Activated CD4-positive, CD25-positive, alpha-beta regulatory T cell treated with anti-CD3 and anti-CD28 coated beads, Interleukin-2, amount 50 U/mL, for 72 hours (primary cell): ENCODE results near the gene CPB2.

Source experiments
- DNase-seq: peaks from one replicate; pipeline ENCODE4 v3.0.0; 2021

CPB2 gene

DNA sequence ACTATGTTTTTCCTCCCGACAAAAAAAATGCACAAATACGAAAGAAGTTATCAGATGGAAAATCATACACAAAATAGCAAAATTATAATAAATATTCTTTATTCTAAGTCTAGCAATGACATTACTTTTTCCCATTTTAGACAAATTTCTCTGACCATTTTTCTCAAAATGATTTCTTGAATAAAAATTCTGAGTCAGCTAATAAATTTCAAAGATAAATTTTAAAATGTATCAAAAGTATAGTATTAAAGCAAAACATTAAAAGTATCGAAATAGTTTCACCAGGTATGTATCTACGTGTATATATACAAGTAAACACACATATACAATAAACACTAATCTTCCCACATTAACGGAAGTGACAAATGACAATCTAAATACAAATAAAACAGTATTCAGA is 61.2 kb downstream of the CPB2 start:
- no peak for DNase-seq

DNA sequence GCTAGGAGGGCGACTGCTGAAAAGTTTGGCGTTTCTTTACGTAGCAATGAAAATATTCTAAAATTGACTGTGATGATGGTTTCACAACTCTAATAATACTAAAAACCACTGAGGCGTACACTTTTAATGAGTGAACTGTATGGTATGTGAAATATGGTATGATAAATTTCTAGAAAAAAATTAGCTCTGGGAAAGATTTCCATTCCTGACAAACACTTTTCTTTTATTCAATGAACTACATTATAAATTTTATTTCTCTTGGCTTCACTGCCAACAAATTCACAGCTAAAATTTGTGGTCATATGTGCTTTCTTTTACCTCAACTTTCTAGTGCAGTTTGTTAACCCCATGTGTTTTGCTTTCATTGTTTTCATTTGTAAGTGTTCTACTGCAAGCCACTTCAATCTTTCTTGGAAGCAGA is 63.4 kb downstream of the CPB2 start:
- DNase-seq, result no peak

DNA sequence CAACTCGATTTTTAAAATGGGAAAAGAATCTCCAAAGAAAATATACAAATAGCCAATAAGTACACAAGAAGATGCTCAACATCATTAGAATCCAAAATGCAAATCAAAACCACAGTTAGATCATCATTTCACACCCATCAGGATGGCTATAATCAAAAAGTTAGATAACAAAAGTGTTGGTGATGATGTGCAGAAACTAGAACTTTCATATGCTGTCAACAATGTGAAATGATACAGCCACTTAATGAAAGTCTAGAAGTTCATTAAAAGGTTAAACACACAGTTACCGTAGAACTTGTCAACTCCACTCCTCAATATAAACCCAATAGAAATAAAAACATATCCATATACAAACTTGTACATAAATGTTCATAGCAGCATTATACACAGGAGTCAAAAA is 64.1 kb downstream of the CPB2 start:
- no peak for DNase-seq

- no peak for DNase-seq
These were observed 65.2 kb downstream of the CPB2 start for GRCh38 chr13:46039411-46040182.

DNA sequence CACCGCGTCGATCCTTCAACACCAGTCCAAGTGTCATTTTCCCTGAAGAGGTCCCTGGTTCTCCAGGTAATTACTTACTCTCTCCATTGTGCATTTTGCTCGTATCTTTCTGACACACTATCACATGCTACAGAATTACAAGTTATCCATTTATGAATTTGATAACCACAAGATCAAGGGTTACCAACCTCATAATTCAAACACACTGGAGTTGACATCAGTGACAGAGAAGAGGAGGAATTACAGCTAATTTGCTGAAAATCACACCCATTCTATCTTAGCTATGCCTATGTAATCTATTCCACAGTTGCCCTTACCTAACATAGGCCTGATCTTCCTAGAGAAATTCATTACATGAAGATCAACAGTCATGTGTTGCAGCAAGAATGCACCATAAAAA is 66.5 kb downstream of the CPB2 start:
- no peak for DNase-seq

- no peak for DNase-seq
These were observed 69.8 kb downstream of the CPB2 start for GRCh38 chr13:46035066-46035465.

- DNase-seq, result no peak
These were observed 72.5 kb downstream of the CPB2 start for GRCh38 chr13:46032341-46032740.

DNA sequence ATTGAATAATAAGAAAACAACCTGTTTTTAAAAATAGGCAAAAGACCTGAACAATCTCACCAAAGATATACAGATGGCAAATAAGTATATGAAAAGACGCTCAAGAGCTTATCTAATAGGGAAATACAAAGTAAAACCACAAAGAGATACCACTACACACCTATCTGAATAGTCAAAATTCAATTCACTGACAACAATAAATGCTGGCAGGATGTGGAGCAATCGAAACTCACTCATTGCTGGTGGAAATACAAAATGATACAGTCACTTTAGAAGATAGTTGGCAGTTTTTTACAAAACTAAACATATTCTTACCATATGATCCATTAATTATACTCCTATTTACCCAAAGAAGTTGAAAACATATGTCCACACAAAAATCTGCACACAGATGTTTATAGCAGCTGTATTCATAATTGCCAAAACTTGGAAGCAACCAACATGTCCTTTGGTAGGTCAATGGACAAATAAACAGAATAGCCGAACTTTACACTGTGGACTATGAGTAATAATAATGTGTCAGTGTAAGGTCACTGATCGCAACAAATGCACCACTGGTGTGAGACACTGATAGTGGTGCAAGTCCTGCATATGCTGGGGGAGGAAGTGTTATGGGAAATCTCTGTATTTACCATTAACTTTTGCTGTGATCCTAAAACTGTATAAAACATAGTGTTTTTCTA is 73.1 kb downstream of the CPB2 start:
- no peak for DNase-seq

DNA sequence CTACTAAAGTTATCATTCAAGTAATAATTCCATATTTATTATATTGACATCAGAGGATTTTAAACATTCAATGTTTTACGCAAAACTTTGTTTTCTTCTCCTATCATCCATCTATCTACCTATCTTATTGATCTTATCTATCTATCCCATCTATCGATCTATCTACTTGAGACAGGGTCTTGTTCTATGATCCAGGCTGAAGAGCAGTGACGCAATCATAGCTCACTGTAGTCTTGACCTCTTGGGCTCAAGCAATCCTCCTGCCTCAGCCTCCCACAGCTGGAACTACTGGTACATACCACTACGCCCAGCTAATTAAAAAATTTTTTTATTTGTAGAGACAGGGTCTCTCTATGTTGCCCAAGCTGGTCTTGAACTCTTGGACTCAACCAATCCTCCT is 79.7 kb downstream of the CPB2 start:
- DNase-seq, result no peak

GRCh38 chr13:46022481-46022880 is 82.4 kb downstream of the CPB2 start:
- no peak for DNase-seq

DNA sequence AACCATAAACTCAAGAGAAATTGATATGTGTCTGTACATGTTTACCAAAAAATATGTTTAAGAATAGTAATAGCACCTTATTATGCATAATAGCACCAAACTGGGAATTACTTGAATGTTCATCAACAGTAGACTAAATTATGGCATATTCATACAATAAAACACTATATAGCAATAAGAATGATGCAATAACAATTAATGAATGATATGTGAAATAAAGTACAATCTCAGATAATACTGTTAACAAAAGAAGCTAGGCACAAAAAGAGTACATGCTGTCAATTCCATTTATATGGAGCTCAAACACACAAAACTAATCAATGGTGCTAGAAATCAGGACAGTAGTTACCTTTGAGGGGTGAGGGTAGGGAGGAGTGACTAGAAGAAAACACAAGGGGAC is 88.6 kb downstream of the CPB2 start:
- DNase-seq, result no peak

DNA sequence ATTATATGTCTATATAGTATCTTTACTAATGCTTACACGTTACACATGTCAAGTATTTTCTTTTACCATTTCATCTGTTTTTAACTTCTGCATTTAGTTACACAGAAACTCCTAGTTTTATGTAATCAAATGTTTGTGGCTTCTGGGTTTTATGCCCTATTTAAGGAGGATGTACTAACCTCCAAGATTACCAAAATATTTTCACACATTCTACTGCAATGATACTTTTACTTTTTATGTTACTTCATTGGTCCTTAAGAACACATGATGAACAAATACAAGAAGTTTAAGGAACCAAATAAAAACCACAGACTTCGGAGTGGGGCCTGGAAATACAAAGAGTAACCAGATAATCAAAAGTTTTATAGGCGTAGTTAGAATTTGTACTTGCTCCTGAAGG is 89.5 kb downstream of the CPB2 start:
- DNase-seq, result no peak

- no peak for DNase-seq
These were observed 92.4 kb downstream of the CPB2 start for GRCh38 chr13:46012404-46012803.

DNA sequence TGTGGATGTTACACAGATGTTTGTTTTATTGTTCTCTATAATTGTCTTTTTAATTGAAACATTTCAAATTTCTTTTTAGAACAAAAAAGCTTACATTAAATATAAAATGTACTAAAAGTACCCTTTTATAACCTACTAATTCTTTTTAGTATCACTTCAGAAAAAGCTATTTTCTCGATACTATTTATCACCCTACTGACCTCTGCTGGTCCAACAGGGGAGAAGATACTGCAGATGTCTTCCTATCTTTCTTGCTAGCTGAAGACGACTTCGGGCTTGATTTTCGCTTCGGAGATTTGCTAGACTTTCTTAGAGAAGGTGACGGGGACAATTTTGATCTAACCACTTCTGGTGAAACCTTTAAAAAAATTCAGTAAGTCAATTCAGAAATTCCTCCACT is 94.7 kb downstream of the CPB2 start:
- DNase-seq, result no peak

DNA sequence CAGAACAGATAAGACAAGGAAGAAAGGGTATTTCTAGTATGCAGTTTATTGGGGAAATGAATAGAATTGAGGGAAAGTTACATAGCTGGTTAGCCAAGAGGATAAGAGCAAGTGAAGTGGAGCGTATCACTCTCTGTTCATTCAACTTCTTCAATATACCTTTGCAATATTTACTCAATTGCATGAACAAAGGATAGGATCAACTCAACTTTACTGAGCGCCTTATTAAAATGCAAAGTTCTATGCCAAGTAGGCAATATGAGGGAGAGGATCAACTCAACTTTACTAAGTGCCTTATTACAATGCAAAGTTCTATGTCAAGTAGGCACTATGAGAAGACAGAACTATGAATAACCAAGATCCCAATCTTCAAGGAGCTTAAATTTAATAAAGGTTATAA is 96.2 kb downstream of the CPB2 start:
- no peak for DNase-seq

GRCh38 chr13:46006688-46007452 is 98.0 kb downstream of the CPB2 start:
- DNase-seq, result no peak

GRCh38 chr13:46004491-46004890 is 100.3 kb downstream of the CPB2 start:
- no peak for DNase-seq
